SH-SY5Y (cell line): ENCODE measurements around the gene PEX19.

Experiments used
- GATA2 ChIP-seq: IDR thresholded peaks from 2 replicates; pipeline ENCODE4 v1.6.1; 2011; ENCODE audit warnings: mild to moderate bottlenecking, low read depth, low read length
- GATA3 ChIP-seq: IDR thresholded peaks from 2 replicates; pipeline ENCODE4 v1.6.1; 2011; ENCODE audit warnings: low read depth, mild to moderate bottlenecking, low read length, moderate library complexity

Gene PEX19

DNA sequence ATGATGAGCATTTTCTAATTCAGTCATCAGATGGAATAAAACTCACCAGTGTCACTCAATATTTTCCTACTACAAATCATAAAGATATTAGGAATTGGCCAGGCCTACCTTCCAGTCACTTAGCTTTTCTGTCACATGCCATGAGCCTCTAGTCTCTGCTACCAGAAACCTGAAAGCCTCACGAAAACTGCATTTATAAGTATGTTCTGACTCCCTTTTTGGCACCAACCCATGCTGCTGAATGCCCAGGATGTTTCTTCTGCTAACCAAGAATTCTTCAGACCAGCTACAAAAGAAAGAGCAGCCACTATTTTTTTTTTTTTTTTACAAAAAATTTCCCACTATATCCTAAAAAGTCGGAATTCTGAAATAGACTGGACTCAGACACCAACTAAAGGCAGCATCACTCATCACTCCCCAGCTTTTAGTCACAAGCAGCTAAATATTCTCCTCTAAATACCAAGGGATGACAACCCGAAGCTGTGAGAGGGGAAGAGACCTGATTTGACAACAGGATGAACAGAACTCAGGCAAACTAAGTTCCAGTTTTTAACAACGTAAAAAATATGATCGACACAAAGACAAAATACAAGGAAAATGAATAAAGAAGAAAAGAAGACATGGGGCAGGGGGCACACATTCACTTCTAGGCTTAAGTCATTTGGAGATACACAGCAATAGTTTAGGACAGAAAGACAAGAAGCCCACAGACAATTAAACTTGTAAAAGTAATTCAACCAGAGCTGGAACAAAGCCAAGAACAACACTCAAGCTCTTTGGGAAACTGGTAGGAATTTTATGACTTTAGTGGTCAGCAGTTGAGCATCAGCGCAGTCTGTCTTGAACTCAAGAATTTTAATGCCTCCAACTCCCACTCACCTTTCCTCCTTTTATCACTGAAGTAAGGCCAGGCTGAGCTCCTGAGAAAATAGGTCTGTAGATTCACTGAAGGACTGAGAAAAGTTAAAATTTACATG is 24.2 kb downstream of the PEX19 start:
- TF ChIP-seq GATA2 (no peak), GATA3 (no peak)

DNA sequence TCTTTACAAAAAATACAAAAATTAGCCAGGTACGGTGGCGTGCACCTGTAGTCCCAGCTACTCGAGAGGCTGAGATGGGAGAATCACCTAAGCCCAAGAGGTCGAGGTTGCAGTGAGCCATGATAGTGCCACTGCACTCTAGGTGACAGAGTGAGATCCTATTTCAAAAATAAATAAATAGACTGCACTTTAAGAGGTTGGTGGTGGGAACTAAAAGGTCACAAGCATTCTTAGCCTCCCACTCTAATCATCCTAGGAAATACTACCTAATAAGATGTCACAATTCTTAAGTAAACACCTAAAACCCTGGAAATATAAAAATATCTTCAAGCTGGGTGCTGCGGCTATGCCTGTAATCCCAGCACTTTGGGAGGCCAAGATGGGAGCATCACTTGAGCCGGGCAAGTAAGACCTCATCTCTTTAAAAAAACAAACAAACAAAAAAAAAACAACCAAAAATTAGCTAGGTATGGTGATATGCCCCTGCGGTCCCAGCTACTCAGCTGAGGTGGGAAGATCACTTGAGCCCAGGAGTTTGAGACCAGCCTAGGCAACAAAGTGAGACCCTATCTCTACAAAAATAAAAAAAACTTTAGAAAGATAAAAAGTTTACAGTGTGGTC is 26.6 kb downstream of the PEX19 start:
- TF ChIP-seq GATA3 (no peak), GATA2 (no peak)

DNA sequence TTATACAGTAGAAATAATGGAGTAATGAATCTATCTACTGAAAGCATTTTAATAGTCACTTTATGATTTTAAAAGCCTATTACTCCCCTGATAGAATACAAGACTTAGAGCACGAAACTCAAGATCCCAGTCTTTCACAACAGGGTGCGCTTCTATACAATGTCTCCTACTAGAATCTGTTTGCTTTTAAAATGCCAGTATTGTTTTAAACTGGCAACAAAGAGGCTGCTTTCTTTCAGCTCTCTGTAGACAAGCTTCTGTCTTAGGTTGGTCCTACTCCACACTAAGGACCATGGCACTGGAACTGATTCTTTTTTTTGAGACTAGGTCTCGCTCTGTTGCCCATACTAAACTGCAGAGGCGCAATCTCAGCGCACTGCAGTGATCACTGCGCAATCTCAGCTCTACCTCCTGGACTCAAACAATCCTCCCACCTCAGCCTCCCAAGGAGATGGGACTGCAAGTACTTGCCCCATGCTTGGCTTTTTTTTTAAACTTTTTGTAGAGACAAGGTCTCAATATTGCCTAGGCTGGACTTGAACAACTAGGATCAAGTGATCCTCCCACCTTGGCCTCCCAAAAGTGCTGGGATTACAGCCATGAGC is 27.4 kb downstream of the PEX19 start:
- no peak for TF ChIP-seq GATA2
- TF ChIP-seq GATA3 = no peak

DNA sequence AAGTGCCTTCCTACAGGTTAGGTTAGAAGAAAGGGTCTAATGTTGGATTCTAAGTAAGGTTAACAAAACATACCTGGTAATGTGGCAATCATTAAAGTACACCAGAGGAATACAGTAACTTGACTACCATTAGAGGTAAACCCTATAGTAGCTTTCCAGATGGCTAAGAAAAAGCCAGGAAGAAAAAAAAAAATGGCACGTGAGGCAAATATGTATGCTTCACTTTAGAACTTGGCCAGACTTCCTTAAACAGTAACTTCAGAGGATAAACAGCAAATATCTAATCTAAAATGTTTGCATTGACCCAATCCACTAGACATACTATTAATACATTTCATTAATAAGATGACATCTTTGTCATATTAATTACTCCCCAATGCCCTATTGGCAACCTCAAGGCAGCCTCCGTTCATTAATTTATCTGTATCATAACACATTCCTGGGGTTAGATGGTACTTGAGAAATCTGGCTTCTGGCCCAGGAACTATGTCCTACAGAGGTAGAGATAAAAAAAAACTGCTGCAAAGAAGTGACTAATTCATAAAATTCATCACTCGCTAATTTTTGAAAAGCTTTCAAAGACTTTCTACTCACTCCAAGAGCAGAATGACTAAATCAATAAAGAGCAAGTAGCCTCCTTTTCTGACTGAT is 28.4 kb downstream of the PEX19 start:
- TF ChIP-seq GATA2 (no peak), GATA3 (no peak)

DNA sequence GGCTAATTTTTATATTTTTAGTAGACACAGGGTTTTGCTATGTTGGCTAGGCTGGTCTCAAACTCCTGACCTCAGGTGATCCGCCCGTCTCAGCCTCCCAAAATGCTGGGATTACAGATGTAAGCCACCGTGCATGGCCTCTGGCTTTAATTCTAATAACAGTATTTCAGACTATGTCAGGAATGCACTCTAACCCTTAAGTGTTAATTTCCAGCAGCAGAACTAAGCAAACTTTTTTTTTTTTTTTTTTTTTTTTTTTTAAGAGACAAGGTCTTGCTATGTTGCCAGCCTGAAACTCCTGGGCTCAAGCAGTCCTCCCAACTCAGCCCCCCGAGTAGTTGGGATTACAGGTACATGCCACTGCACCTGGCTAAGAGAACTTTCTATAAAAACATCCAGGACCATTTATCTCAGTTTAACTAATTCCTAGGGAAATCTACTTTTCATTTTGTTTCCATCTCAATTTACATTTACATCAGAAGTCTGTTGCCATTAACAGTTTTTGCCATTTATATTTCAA is 29.1 kb downstream of the PEX19 start:
- TF ChIP-seq GATA3 (no peak), GATA2 (no peak)

DNA sequence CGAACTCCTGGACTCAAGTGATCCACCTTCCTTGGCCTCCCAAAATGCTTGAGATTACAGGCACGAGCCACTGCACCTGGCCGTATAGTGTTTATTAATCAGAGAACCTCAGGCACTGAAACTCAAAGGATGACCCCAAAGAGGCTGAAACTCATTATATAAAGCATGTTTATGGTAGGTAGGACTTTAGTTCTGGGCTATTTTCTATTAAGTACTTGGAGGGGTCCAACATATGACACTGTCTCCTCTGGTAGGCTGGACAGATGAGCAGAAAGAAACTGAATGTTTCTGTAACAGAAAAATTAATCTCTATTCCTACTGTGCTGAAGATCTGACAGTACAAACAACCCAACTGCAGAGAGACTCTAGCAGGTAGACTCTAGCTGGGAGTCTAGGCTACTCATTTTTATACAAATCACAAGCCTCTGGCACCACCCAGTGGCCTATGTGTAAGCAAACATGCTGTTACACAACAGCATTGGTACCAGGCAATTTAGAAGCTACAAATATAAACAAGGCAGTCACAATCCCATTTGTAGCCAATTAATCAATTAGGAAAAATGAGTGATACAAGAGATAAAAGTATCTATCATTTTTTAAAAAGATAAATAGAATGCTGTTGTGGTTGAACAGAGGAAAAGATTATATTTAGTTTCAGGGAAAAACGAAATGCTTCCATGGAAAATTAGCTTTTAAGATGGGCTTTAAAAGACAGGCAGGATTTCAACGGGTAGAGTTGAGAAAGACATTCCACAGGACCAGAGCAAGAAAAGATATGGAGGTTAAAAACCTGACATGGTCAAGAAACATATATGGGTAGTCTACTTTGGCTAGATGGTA is 33.0 kb downstream of the PEX19 start:
- TF ChIP-seq GATA2 (no peak), GATA3 (no peak)

DNA sequence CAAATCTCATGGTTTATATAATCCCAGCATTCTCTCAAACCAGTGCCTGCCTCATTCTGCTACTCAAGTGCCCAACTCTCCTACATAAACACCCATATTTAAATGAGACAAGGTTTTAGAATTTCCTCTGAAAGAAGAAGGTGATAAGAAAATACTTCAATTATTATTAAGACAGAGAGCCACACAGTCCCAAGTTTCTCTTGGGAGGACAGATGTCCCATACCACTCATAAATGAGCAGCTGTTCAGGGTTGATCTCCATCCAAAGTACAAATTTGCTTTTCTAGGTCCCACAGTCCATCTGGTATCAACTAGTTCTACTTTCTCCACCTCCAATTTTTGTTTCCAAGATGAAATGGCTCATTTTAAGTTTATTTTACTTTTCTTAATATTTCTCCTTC is 33.9 kb downstream of the PEX19 start:
- TF ChIP-seq GATA3 (no peak), GATA2 (no peak)

DNA sequence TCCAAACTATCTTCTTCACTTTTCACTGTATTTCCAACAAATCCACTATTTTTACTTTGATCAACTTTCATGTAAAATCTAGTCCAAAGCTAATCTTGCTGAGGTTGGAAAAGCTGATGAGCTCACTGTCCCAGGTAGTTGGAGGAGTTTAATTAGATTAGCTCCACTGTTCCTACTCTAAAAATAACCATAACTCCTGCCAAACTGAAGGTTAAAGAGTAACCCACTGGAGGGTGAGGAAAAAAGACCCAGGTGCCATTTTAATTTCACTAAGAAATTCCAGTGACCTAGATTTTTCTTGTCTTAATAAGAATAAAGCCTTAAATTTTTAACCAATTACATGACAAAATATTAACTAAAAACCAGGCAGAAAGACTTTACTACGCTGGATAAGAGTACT is 37.9 kb downstream of the PEX19 start:
- no peak for TF ChIP-seq GATA3
- TF ChIP-seq GATA2 = no peak

DNA sequence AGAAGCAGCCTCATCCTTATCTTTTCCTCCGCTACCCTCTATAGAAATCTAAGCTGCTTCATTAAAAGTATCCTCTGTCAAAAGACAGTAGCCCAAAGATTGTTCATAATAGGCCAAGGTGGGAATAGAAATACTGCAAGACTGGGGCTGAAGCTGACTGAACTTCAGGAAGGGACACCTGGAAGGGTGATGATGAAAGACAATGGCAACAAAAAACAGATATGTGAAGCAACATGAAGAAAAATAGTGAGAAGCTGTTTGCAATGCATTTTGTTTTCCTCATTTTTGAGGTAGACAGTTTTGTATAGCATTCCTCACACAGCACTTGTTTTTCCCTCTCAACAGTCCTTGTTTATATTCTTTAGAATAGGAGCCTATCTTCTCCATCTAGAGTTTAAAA is 39.5 kb downstream of the PEX19 start:
- no peak for TF ChIP-seq GATA2
- TF ChIP-seq GATA3 = no peak

DNA sequence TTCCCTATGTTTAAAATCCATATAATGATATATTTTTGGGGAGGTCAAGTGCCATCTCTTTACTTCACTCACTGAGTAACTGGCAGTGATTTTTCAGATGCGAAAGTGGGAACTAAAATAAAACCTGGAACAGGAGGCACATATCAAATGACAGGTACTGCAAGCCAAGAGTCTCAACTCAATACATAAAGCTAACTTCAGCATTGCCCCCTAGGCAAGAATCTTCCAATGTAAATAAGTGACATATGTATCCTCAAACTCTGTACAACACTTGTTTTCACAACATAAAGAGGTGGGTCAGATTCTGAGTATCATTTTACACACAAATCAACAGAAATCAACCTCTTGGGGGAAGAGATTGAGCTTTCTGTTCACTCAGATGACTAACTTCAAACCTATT is 40.7 kb downstream of the PEX19 start:
- TF ChIP-seq GATA3 (no peak), GATA2 (no peak)

DNA sequence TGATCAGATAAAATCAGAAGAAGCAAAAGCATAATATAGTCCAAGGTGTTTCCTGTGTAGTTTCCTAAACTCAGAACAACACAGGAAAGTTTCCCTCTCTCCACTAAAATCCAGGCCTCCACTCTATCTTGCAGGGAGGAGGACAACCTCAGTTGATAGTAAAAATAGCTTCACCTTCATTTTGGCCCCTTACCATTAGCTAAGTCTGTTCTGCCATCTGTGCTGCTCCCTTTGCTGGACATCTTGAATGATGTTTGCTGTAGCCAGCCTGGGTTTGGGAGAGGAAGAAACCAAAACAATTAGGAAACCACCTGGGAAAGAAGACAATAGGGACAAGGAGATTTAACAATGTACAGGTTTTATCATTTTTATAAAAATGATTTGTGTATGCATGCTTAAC is 41.2 kb downstream of the PEX19 start:
- TF ChIP-seq GATA3 = no peak
- no peak for TF ChIP-seq GATA2

DNA sequence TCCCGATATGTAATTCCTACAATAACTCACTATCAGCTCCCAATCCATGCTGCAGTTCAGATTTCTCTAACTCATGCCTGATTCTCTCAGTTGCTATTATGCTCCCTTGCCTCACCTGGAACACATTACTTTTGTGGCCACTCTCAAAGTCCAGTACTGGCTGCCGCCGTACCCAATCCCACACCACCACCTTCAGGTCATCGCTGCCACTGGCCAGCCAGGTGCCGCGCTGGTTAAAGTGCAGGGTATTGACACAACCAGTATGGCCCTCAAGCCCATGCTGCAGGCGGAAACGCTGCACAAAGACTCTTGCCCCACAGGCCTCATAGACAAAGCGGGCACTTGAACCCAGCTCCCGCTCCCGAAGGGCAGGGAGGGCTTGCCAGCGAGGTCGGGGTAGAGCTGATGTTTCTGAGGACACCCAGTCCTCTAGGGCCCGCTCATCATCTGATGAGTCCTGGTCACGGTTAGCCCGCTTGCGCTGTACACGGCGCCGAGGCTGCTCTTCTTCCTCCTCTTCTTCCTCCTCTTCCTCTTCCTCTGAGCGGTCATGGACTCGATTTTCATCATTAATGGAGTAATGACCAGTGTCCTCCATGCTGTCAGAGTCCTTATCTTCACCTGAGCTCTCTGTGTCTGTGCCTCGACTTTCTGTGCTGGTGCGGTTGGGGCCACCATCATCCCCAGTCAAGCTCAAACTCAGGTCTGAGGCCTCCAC is 45.2 kb downstream of the PEX19 start:
- TF ChIP-seq GATA3 (no peak), GATA2 (no peak)
